Gastrocnemius medialis (tissue), 4 donors: Measurements from ENCODE around the gene PPP1CB. TPM values are rescaled to one million over a fixed set of nuclear protein-coding genes. Genes with fewer than 3 reads are reported as not detected.

Source experiments
- ATAC-seq, 2 donors: fragments of 150-250 bp; one replicate each; pipeline ENCODE4 v1.9.1; 2016
- DNase-seq, 2 donors: peaks; one replicate each; pipeline ENCODE4 v3.0.0-alpha.2; 2019
- H3K27ac ChIP-seq, 4 donors: fragments of 200-600 bp; sonication (generic); 1 replicate in 1 of 4; 2 replicates in 3 of 4; pipeline ENCODE4 v1.5.1; 2016 to 2018; ENCODE audit warnings: mild to moderate bottlenecking in 2 of 4, moderate library complexity in 1 of 4
- H3K27me3 ChIP-seq, 3 donors: fragments of 200-600 bp; sonication (generic) in 2 of 3; 1 replicate in 1 of 3; 2 replicates in 2 of 3; pipeline versions ENCODE4 v1.5.1 to v1.6.0; 2016 to 2019; ENCODE audit warnings: mild to moderate bottlenecking in 1 of 3, moderate library complexity in 1 of 3
- H3K36me3 ChIP-seq, 2 donors: fragments of 200-600 bp; sonication (generic) in 1 of 2; one replicate each; pipeline ENCODE4 v1.5.1; 2017 to 2018
- H3K4me1 ChIP-seq, 2 donors: fragments of 200-600 bp; sonication (generic) in 1 of 2; one replicate each; pipeline ENCODE4 v1.5.1; 2016 to 2017; ENCODE audit warnings: mild to moderate bottlenecking in 2 of 2
- H3K4me3 ChIP-seq, 4 donors: fragments of 200-600 bp; sonication (generic) in 3 of 4; 1 replicate in 1 of 4; 2 replicates in 3 of 4; pipeline ENCODE4 v1.5.1; 2016 to 2019; ENCODE audit warnings: mild to moderate bottlenecking in 2 of 4
- H3K9me3 ChIP-seq, 3 donors: fragments of 200-600 bp; sonication (generic) in 2 of 3; 1 replicate in 1 of 3; 2 replicates in 2 of 3; pipeline ENCODE4 v1.5.1; 2016 to 2019
- CTCF ChIP-seq, 5 experiments: fragments of 450-650 bp in 3 of 5; fragments of 200-600 bp in 2 of 5; sonication (generic) in 2 of 5; IDR thresholded peaks in 4 of 5; conservative IDR thresholded peaks in 1 of 5; 1 replicate in 4 of 5; 2 replicates in 1 of 5; pipeline ENCODE4 v1.5.1; 2016 to 2019; ENCODE audit warnings: antibody characterized with exemption in 5 of 5, mild to moderate bottlenecking in 3 of 5, moderate library complexity in 3 of 5
- POLR2A ChIP-seq, 2 donors: fragments of 450-650 bp; IDR thresholded peaks; one replicate each; pipeline ENCODE4 v1.6.1; 2017; ENCODE audit warnings: antibody characterized with exemption in 2 of 2, mild to moderate bottlenecking in 2 of 2, moderate library complexity in 2 of 2
- in situ Hi-C, 4 donors: fragments of 200-750 bp; cut with MboI; loops; one replicate each; pipeline versions ENCODE4 v1.15.0 to v1.8.0; 2017; ENCODE audit warnings: low sequenced_read_pairs in 4 of 4
- intact Hi-C: fragments of 100-400 bp; cut with DNase I; formaldehyde crosslinking; loops from one replicate; pipeline ENCODE4 v1.15.1; 2023; ENCODE audit warnings: low total_unique reads
- total RNA-seq, 4 donors: library from RNA; depleted of rRNA; stranded (reverse); fragments of >200 nt; gene quantifications; one replicate each; pipeline versions ENCODE4 v1.1.0 to v1.2.3, GENCODE V29; 2016

PPP1CB gene
- total RNA-seq, 4 donors from 2014 or later, result 230 to 419 (median 317) TPM

GRCh38 chr2:28725021-28725711 lies 26.5 kb upstream of the PPP1CB start:
- no peaks in the 10 kb centered on the region for H3K9me3 ChIP-seq
- no peaks in the 10 kb centered on the region for H3K36me3 ChIP-seq
- DNase-seq, result no peak
- peak overlapping the region; percentile 66 to 79 (median 74) for H3K27ac ChIP-seq
- peak; percentile 55 to 64 for ATAC-seq
- H3K27me3 ChIP-seq, result no peaks in the 10 kb centered on the region
- intact Hi-C loops (no loop called here), in situ Hi-C loops (no loop called here)
- peaks cover 17 to 20% of the 10 kb centered on the region in 2 donors for H3K4me1 ChIP-seq
- H3K4me3 ChIP-seq, result peak overlapping the region in 3 of 4 donors; percentile 5 to 26 (median 6)
- TF ChIP-seq CTCF (IDR thresholded peaks at IDR 0.05 in 4 of 5, conservative IDR thresholded peaks at IDR 0.05 in 1 of 5) (no peak), POLR2A (IDR thresholded peaks at IDR 0.05) (no peak)

GRCh38 chr2:28726177-28726576 lies 25.5 kb upstream of the PPP1CB start:
- Histone ChIP-seq H3K4me3 (no peak overlapping the region), H3K27me3 (no peaks in the 10 kb centered on the region), H3K9me3 (no peaks in the 10 kb centered on the region), H3K36me3 (no peaks in the 10 kb centered on the region), H3K27ac (peak overlapping the region in 1 of 4 donors; percentile 73), H3K4me1 (peaks cover 17 to 20% of the 10 kb centered on the region in 2 donors)
- in situ Hi-C loops, result no loop called here
- ATAC-seq (no peak), DNase-seq (no peak)
- TF ChIP-seq CTCF (IDR thresholded peaks at IDR 0.05 in 4 of 5, conservative IDR thresholded peaks at IDR 0.05 in 1 of 5), result no peak
- TF ChIP-seq POLR2A (IDR thresholded peaks at IDR 0.05), result no peak
- intact Hi-C loops, result no loop called here

GRCh38 chr2:28729698-28730097 lies 21.9 kb upstream of the PPP1CB start:
- H3K36me3 ChIP-seq, result no peaks in the 10 kb centered on the region
- TF ChIP-seq POLR2A (IDR thresholded peaks at IDR 0.05), result no peak
- no peak for TF ChIP-seq CTCF (IDR thresholded peaks at IDR 0.05 in 4 of 5, conservative IDR thresholded peaks at IDR 0.05 in 1 of 5)
- ATAC-seq (no peak), DNase-seq (no peak)
- in situ Hi-C loops (no loop called here), intact Hi-C loops (no loop called here)
- H3K4me3 ChIP-seq, result no peak overlapping the region
- no peaks in the 10 kb centered on the region for H3K9me3 ChIP-seq
- H3K4me1 ChIP-seq, result peaks cover 7 to 11% of the 10 kb centered on the region in 2 donors
- H3K27ac ChIP-seq, result peak overlapping the region in 2 of 4 donors; percentile 9 to 16
- no peaks in the 10 kb centered on the region for H3K27me3 ChIP-seq

- Histone ChIP-seq H3K9me3 (no peaks in the 10 kb centered on the region), H3K27me3 (no peaks in the 10 kb centered on the region), H3K27ac (peak overlapping the region in 3 of 4 donors; percentile 9 to 69 (median 22)), H3K4me1 (peaks cover 5 to 11% of the 10 kb centered on the region in 2 donors), H3K4me3 (no peak overlapping the region), H3K36me3 (no peaks in the 10 kb centered on the region)
- no peak for TF ChIP-seq CTCF (IDR thresholded peaks at IDR 0.05 in 4 of 5, conservative IDR thresholded peaks at IDR 0.05 in 1 of 5)
- TF ChIP-seq POLR2A (IDR thresholded peaks at IDR 0.05), result no peak
- ATAC-seq, result no peak
- DNase-seq, result no peak
- in situ Hi-C loops, result no loop called here
- intact Hi-C loops, result no loop called here
These were observed 20.9 kb upstream of the PPP1CB start for GRCh38 chr2:28730641-28731146.
